IMR-90 (cell line): ENCODE data around the gene CDH15. TPM values are rescaled to one million over a fixed set of nuclear protein-coding genes. Genes with fewer than 3 reads are reported as not detected.

ENCODE experiments used
- ATAC-seq: fragments of 200-7000 bp; cut with Tn5 transposase; 2 replicates; pipeline ENCODE4 v1.9.1; 2020; ENCODE audit warnings: low read depth, mild to moderate bottlenecking, moderate library complexity
- BruUV-seq: library from RNA; stranded (reverse); fragments of 400-500 nt; replicated peaks from 2 replicates; lab custom pipeline; 2021; lab: Mats Ljungman, UMichigan
- CTCF ChIA-PET: fragments of 300-600 bp; formaldehyde crosslinking; extraction: SDS; loops from one replicate; lab custom pipeline; 2021; ENCODE audit warnings: antibody characterized with exemption; lab: Yijun Ruan, JAX
- POLR2A ChIA-PET: fragments of 300-600 bp; sonication (Branson Sonifier 250); formaldehyde crosslinking; loops from one replicate; lab custom pipeline; 2022; ENCODE audit warnings: antibody characterized with exemption; ENCODE audit not compliant: unreplicated experiment; lab: Charles Lee
- DNase-seq: peaks from one replicate; pipeline ENCODE4 v3.0.0; 2013
- H2AFZ ChIP-seq: replicated peaks from 2 replicates; pipeline ENCODE3; 2013; ENCODE audit warnings: low read length, mild to moderate bottlenecking; ENCODE audit not compliant: poor library complexity
- H2AK5ac ChIP-seq: 2 replicates; pipeline ENCODE4 v1.6.1; 2013; ENCODE audit warnings: low read depth, low read length, inconsistent platforms
- H2AK9ac ChIP-seq: replicated peaks from 2 replicates; pipeline ENCODE3; 2013; ENCODE audit warnings: mild to moderate bottlenecking, low read depth, low read length, moderate library complexity; ENCODE audit not compliant: poor library complexity
- H2BK120ac ChIP-seq: 2 replicates; pipeline ENCODE4 v1.6.1; 2013; ENCODE audit warnings: low read depth, low read length, inconsistent platforms
- H2BK15ac ChIP-seq: 3 replicates; pipeline ENCODE4 v1.6.1; 2013; ENCODE audit warnings: low read depth, low read length, inconsistent platforms
- H2BK20ac ChIP-seq: 2 replicates; pipeline ENCODE4 v1.6.1; 2013; ENCODE audit warnings: low read depth, mild to moderate bottlenecking, inconsistent platforms, low read length, moderate library complexity
- H2BK5ac ChIP-seq: 2 replicates; pipeline ENCODE4 v1.6.1; 2013; ENCODE audit warnings: mild to moderate bottlenecking, low read depth, low read length, inconsistent platforms; ENCODE audit not compliant: poor library complexity, severe bottlenecking
- H3K14ac ChIP-seq: replicated peaks from 2 replicates; pipeline ENCODE4 v1.6.1; 2013; ENCODE audit warnings: low read depth, low read length, inconsistent platforms
- H3K18ac ChIP-seq: 2 replicates; pipeline ENCODE4 v1.6.1; 2013; ENCODE audit warnings: low read depth, low read length, control low read depth
- H3K23ac ChIP-seq: 2 replicates; pipeline ENCODE4 v1.6.1; 2013; ENCODE audit warnings: low read depth, low read length, inconsistent platforms
- H3K27ac ChIP-seq: 2 replicates; pipeline ENCODE4 v1.5.1; 2013; ENCODE audit warnings: mild to moderate bottlenecking, control low read depth, low read length; ENCODE audit not compliant: insufficient read depth
- H3K27me3 ChIP-seq: 2 replicates; pipeline ENCODE4 v1.6.1; 2013; ENCODE audit warnings: low read length; ENCODE audit not compliant: control insufficient read depth, insufficient read depth
- H3K36me3 ChIP-seq: 2 replicates; pipeline ENCODE4 v1.6.1; 2013; ENCODE audit warnings: low read length, mixed read lengths; ENCODE audit not compliant: control insufficient read depth, insufficient read depth
- H3K4ac ChIP-seq: 2 replicates; pipeline ENCODE4 v1.6.1; 2013; ENCODE audit warnings: low read depth, low read length, inconsistent platforms
- H3K4me1 ChIP-seq: 2 replicates; pipeline ENCODE4 v1.6.1; 2013; ENCODE audit warnings: low read length, mixed read lengths; ENCODE audit not compliant: control insufficient read depth, insufficient read depth
- H3K4me2 ChIP-seq: 2 replicates; pipeline ENCODE4 v1.6.1; 2013; ENCODE audit warnings: low read depth, mild to moderate bottlenecking, control low read depth, low read length, moderate library complexity
- H3K4me3 ChIP-seq: 2 replicates; pipeline ENCODE4 v1.5.1; 2013; ENCODE audit warnings: low read depth, mild to moderate bottlenecking, control low read depth, low read length, moderate library complexity; ENCODE audit not compliant: insufficient read depth
- H3K56ac ChIP-seq: 2 replicates; pipeline ENCODE4 v1.6.1; 2013; ENCODE audit warnings: low read length, inconsistent platforms; ENCODE audit not compliant: insufficient read depth; ENCODE audit errors: extremely low read depth
- H3K79me1 ChIP-seq, 2 experiments: 2 replicates each; pipeline ENCODE4 v1.6.1; 2013; ENCODE audit warnings: low read length in 2 of 2, inconsistent platforms in 1 of 2, low read depth in 1 of 2
- H3K9ac ChIP-seq: 2 replicates; pipeline ENCODE4 v1.6.1; 2013; ENCODE audit warnings: low read depth, low read length, control low read depth
- H3K9me1 ChIP-seq: 2 replicates; pipeline ENCODE4 v1.6.1; 2013; ENCODE audit warnings: low read length, inconsistent platforms; ENCODE audit not compliant: insufficient read depth
- H3K9me3 ChIP-seq: 2 replicates; pipeline ENCODE4 v1.6.1; 2013; ENCODE audit warnings: low read length; ENCODE audit not compliant: control insufficient read depth, insufficient read depth
- H4K20me1 ChIP-seq: 2 replicates; pipeline ENCODE4 v1.6.1; 2013; ENCODE audit warnings: low read length, inconsistent platforms; ENCODE audit not compliant: insufficient read depth
- H4K5ac ChIP-seq: 2 replicates; pipeline ENCODE4 v1.6.1; 2013; ENCODE audit warnings: mild to moderate bottlenecking, low read depth, low read length, control low read depth
- H4K8ac ChIP-seq, 2 experiments: 2 replicates each; pipeline ENCODE4 v1.6.1; 2013; ENCODE audit warnings: low read depth in 2 of 2, low read length in 2 of 2, control low read depth in 1 of 2, inconsistent platforms in 1 of 2
- H4K91ac ChIP-seq: 2 replicates; pipeline ENCODE4 v1.6.1; 2013; ENCODE audit warnings: low read depth, low read length, inconsistent platforms; ENCODE audit not compliant: insufficient read depth
- BHLHE40 ChIP-seq: fragments of 150-350 bp; IDR thresholded peaks from 2 replicates; pipeline ENCODE4 v1.6.1; 2016; ENCODE audit warnings: mild to moderate bottlenecking, low read depth, low read length
- ELK1 ChIP-seq: fragments of 150-350 bp; IDR thresholded peaks from 2 replicates; pipeline ENCODE4 v1.6.1; 2016; ENCODE audit warnings: low read depth, mild to moderate bottlenecking, low read length, moderate library complexity, borderline replicate concordance
- MAFK ChIP-seq: IDR thresholded peaks from 2 replicates; pipeline ENCODE4 v1.6.1; 2012; ENCODE audit warnings: low read depth, low read length, improper control_type of control experiment
- MAZ ChIP-seq: IDR thresholded peaks from 2 replicates; pipeline ENCODE4 v1.6.1; 2012; ENCODE audit warnings: low read depth, mild to moderate bottlenecking, low read length, improper control_type of control experiment, moderate library complexity, borderline replicate concordance
- MXI1 ChIP-seq: IDR thresholded peaks from 2 replicates; pipeline ENCODE4 v1.6.1; 2012; ENCODE audit warnings: low read depth, mild to moderate bottlenecking, low read length, moderate library complexity, borderline replicate concordance
- NFE2L2 ChIP-seq: fragments of 150-350 bp; IDR thresholded peaks from 2 replicates; pipeline ENCODE4 v1.6.1; 2016; ENCODE audit warnings: low read depth, mild to moderate bottlenecking, low read length
- POLR2A ChIP-seq: IDR thresholded peaks from 2 replicates; pipeline ENCODE4 v1.6.1; 2012; ENCODE audit warnings: mild to moderate bottlenecking, low read depth, low read length
- SMC3 ChIP-seq: fragments of 150-350 bp; IDR thresholded peaks from 2 replicates; pipeline ENCODE4 v1.6.1; 2016; ENCODE audit warnings: low read depth, mild to moderate bottlenecking, antibody characterized with exemption, low read length, moderate library complexity
- WGBS, 2 experiments: methylation state at CpG; one replicate each; pipeline versions ENCODE4 v1.1.5 to v1.1.7; 2013; ENCODE audit warnings: missing lambda C conversion rate in 2 of 2; ENCODE audit not compliant: insufficient read length in 1 of 2; ENCODE audit errors: extremely low coverage in 2 of 2; 5-methylcytosine and 5-hydroxymethylcytosine counted together
- dilution Hi-C: fragments of 300-500 bp; cut with HindIII; formaldehyde crosslinking; loops from one replicate; pipeline ENCODE4 v1.14.3; 2018; ENCODE audit warnings: low sequenced_read_pairs; ENCODE audit not compliant: unreplicated experiment
- in situ Hi-C: fragments of 300-500 bp; cut with MboI; formaldehyde crosslinking; loops from 3 replicates; pipeline ENCODE4 v1.14.3; 2019; ENCODE audit warnings: low sequenced_read_pairs, inconsistent platforms, mixed read lengths
- intact Hi-C: fragments of 100-400 bp; cut with micrococcal nuclease; formaldehyde crosslinking; loops from 2 replicates; pipeline ENCODE4 v1.10.0; 2022
- polyA plus RNA-seq, 3 experiments: library from polyadenylated mRNA; depleted of rRNA; stranded (reverse); fragments of >200 nt; gene quantifications; 2 replicates each; pipeline ENCODE4 v1.2.3, GENCODE V29; 2012; ENCODE audit warnings: low replicate concordance in 1 of 3
- total RNA-seq: library from RNA; depleted of rRNA; stranded (reverse); fragments of >200 nt; gene quantifications from 2 replicates; pipeline ENCODE4 v1.2.3, GENCODE V29; 2012

CDH15 gene
- total and polyA plus RNA-seq, 2 of the 4 experiments (the other 2 are of a cell fraction), result 0.18 to 0.62 TPM

- ChIA-PET CTCF (no interaction called here), POLR2A (no interaction called here)
- peaks cover 7% of the 10 kb centered on the region for H3K4me1 ChIP-seq
- no peak for TF ChIP-seq BHLHE40
- TF ChIP-seq MXI1, result no peak
- no peak for TF ChIP-seq POLR2A
- TF ChIP-seq MAFK, result no peak
- TF ChIP-seq ELK1, result no peak
- no peak for TF ChIP-seq MAZ
- TF ChIP-seq NFE2L2, result no peak
- no peak for TF ChIP-seq SMC3
- H2BK120ac ChIP-seq, result no peak within 1 kb of the TSS
- H4K91ac ChIP-seq, result no peak within 1 kb of the TSS
- ATAC-seq (no peak), DNase-seq (no peak)
- peaks cover 7% of the 10 kb centered on the region for H4K20me1 ChIP-seq
- no TSS peak for BruUV-seq
- peak within 1 kb of the TSS; percentile 33; the same call in 1 of the 3 replicates for H2BK15ac ChIP-seq
- H4K8ac ChIP-seq, result no peak within 1 kb of the TSS
- H4K5ac ChIP-seq, result no peak within 1 kb of the TSS
- no peak within 1 kb of the TSS for H3K23ac ChIP-seq
- no peak within 1 kb of the TSS for H3K18ac ChIP-seq
- no peak within 1 kb of the TSS for H3K27ac ChIP-seq
- intact Hi-C loops, result no loop called here
- in situ Hi-C loops, result no loop called here
- H2AFZ ChIP-seq, result peak within 1 kb of the TSS; percentile 90
- H3K4me3 ChIP-seq, result peak within 1 kb of the TSS; percentile 76
- H3K9me1 ChIP-seq, result no peaks in the 10 kb centered on the region
- H2BK20ac ChIP-seq, result no peak within 1 kb of the TSS
- H3K27me3 ChIP-seq, result peaks cover 37% of the 10 kb centered on the region
- H3K36me3 ChIP-seq, result no peaks in the 10 kb centered on the region
- H3K14ac ChIP-seq, result peak within 1 kb of the TSS; percentile 59; the same call in 1 of the 2 replicates
- H2AK9ac ChIP-seq, result peak within 1 kb of the TSS; percentile 70
- no peak within 1 kb of the TSS for H2AK5ac ChIP-seq
- WGBS, 2 experiments, result 27% methylated on average over 14 of the region's 28 CpGs; no CpG with 5 or more reads in 1 of the 2 experiments
- dilution Hi-C loops, result no loop called here
- no peak within 1 kb of the TSS for H3K4ac ChIP-seq
- peak within 1 kb of the TSS; percentile 97 for H3K4me2 ChIP-seq
- H3K9me3 ChIP-seq, result peaks cover 8% of the 10 kb centered on the region
- H3K9ac ChIP-seq, result no peak within 1 kb of the TSS
- no peak within 1 kb of the TSS for H3K56ac ChIP-seq
- H3K79me1 ChIP-seq, result no peaks in the 10 kb centered on the region
- H2BK5ac ChIP-seq, result no peak within 1 kb of the TSS
These were observed 28.7 kb downstream of the CDH15 start, which contains the start of gene SLC22A31 for GRCh38 chr16:89200124-89200849. SLC22A31 (minus strand) TSS chr16:89200537; CDS start chr16:89200501, 36 bp downstream.
